ENCODE results near the gene ASAP2.

Gene ASAP2

DNA sequence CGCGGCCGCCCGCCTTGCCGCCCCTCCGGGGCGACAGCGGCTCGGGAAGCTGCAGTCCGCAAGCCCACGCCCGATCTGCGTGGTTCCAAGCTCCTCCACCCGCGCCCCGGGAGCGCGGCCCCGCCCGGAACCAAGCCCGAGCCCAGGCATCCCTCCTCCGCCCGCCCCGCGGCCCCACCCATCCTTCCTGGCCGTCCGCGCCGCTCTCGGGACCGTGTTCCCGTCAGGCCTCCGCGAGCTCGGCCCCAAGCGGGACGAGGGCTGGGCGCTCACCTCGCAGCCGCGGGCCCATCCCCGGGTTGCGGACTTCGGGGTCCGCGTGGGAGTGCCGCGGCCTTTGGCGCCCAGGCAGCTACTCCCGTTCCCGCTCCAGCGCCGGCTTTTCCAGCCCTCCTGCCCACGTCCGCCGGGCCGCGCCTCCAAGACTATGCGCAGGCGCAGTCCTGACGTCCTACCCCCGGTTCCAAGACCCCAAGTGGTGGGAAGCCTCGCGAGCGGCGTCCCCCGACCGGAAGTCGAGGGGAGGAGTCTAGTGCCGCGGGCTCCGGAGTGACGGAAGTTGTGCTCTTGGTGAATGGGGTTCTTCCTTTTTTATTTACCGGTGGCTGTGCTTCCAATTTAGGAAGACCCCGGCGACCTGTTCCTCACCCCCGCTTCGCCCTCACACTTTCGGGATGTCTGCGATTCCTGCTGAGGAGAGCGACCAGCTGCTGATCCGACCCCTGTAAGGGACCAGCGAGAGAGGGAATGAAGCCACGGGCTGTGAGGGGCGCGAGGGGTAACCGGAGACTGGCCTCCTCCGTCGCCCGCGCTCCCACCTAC is 216.7 kb downstream of the ASAP2 start, which contains the start of the genes CPSF3 and ITGB1BP1:
CPSF3 (plus strand) TSS at position 555 of the 822 bp plus-strand sequence; CDS start at position 675, 120 bp downstream.
ITGB1BP1 (minus strand) TSS at position 429 of the 822 bp plus-strand sequence. CDS start 4,831 bp downstream, outside the sequence.
- peak; percentile 94 for DNase-seq (ENCODE audit: low read depth, low spot score)

DNA sequence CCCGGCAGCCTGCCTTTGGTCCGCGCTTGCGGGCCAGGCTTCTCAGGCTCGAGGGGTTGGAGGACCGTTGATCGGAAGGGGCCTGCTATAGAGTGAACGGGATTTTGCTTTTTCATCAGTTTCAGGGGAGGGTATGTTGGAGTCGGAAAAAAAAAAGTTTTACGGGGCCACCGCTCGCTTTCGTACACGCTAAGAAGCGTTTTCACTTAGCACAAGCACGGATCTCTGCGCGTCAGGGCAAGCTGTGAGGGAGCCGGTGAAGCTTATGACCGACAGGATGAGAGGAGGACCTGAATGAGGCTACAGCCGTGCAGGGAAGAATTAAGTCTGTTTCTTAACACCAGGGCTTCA is 217.3 kb downstream of the ASAP2 start:
- DNase-seq (ENCODE audit: low read depth, low spot score) = no peak

DNA sequence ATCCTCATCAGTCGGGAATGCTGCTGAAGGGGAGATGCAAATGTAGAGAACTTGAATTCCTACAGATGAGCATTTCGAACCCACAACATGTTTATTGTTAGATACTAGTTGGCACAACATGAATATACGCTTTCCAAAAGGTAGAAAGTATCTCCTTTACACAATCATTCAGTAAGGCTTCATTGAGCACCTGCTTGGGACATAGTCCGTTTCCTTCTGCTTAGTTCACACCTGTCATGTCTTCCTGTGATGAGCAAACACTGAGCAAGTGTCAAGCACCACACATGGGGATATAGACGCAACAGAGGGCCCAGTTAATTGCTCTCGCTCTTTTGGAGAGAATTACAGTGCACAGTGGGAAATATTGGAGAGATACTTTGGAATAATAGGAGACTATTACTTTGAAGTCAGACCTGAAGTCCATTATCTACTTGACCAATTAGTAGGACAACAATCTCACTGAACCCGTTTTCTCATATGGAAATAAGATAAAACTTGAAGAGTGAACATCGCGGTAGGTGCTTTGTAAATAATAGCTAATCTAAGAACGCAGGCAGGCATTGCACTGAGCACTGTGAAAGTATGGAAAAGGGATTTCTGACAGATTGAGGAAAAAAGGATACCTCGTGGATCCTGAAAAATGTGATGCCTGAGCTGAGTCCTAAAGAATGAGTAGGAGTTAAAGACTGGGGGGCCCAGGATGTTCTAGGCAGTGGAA is 218.0 kb downstream of the ASAP2 start:
- no peak for DNase-seq (ENCODE audit: low read depth, low spot score)

DNA sequence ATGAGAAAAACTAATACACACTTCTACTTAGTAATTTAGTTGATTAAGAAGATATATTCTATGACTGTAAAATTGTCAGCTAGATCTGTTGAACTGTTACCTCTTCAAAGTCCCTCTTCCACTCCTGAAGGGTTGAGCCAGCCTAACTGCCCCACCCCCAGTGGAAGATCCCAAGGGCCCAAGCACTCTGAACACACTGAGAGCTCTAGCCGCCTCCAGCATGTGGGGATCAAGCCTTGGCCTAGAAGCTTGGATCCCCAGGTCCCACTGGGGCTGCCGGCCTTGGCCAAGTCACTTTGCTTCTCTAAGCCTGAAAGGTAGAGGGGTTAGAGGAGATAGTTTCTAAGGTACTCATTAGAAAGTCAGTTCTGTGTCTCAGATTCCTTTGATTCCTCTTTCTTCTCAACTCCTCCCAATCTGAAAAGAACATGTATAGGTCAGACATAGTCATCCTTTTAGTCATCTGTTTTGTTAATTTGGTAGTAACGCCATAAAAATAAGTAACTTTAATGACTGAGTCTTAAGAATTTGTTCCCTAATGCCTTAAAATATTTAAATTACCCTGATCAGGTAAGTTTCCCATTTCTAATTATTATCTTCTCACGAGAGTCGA is 222.5 kb downstream of the ASAP2 start:
- no peak for DNase-seq (ENCODE audit: low read depth, low spot score)

DNA sequence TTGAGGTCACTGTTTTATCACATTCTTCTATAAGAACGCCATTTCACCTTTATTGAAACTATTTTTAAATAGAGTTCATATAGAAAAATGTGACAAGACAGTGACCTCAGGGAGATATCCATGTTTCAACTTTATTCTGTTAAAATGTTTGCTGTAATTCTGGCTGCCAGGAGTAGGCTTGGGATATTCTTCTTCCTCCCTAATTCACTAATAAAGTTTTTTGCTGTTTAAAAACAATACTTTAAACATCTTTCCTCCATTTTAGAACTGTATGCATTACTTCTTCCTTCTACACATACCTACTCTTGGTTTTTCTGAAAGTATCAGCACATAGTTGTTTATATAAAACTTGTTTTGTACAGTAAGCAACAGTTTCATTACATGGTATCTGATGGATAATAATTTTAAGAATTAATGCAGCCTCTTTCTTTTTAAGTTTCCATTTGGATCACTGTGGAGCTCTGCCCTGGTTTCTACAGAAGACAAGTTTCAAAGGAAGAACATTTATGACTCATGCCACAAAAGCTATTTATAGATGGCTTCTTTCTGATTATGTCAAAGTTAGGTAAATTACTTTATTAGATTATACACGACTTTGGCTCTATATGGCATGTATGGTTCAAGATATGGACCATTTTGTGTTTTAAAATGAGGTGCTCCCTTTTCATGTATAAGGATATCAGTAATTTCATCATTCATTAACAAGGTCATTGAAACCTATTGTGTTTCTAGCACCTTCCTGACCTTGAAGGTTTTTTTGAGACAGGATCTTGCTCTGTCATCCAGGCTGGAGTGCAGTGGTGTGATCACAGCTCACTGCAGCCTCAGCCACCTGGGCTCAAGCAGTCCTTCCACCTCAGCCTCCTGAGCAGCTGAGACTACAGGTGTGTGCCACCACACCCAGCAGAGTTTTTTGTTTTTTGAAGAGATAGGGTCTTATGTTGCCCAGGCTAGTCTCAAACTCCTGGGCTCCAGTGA is 224.0 kb downstream of the ASAP2 start:
- no peak for DNase-seq (ENCODE audit: low read depth, low spot score)

DNA sequence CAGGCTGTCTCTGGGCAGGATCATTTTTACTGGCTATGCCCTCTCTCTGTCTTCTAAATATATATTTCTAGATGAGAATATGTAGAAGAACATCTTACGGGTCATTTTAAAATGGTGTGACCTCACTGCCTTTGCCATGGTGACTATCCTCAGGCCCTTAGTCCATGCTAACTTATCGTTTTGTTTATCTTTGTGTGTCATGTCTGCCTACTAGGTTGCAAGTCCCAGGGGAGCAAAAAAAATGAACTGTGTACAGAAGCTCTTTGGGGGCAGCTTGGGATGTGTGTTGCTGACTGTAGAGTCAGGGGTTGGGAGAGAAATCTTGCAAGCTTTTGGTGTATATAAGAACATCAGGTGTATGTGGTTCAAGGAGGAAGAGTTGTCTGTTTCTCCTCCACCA is 227.9 kb downstream of the ASAP2 start:
- no peak for DNase-seq (ENCODE audit: low read depth, low spot score)

DNA sequence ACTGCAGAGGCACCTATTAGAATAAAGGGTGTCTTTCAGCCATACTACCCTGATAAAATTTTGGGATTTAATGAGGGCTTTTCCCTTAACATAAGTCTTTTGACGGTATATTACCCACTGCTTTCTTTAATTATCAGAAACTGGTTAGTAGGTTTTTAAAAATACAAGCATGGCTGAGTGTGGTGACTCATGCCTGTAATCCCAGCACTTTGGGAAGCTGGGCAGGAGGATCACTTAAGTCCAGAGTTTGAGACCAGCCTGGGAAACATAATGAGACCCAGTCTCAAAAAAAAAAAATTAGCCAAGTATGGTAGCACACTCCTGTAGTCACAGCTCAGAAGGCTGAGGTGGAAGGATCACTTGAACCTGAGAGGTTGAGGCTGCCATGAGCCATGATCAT is 232.9 kb downstream of the ASAP2 start:
- no peak for DNase-seq (ENCODE audit: low read depth, low spot score)

DNA sequence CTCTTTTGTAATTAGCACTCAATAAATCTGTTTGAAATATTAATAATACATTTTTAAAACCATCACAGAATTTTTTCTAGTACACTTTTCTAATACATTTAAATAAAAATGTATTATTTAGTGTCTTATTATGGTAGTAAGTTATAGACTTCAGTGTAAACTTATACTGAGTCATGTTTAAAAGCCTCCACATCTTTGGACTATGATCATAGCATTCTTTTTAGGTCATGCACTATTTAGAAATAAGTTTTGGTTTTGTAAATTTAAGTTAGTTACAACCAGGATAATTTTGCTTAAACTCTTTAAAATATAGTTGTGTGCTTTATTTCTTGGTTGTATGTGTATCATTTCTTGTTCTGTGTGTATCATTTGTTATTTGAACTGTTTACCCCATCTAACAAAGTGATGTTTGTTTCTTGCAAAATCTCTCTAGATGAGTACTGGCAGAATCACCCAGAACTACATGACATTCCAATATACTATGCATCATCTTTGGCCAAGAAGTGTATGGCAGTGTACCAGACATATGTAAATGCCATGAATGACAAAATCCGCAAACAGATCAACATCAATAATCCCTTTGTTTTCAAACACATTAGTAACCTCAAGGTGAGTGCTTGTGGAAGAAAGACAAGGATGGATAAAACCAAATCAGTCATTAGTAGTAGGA is 233.6 kb downstream of the ASAP2 start:
- no peak for DNase-seq (ENCODE audit: low read depth, low spot score)

GRCh38 chr2:9441556-9441955 is 234.9 kb downstream of the ASAP2 start:
- DNase-seq (ENCODE audit: low read depth, low spot score) = no peak

DNA sequence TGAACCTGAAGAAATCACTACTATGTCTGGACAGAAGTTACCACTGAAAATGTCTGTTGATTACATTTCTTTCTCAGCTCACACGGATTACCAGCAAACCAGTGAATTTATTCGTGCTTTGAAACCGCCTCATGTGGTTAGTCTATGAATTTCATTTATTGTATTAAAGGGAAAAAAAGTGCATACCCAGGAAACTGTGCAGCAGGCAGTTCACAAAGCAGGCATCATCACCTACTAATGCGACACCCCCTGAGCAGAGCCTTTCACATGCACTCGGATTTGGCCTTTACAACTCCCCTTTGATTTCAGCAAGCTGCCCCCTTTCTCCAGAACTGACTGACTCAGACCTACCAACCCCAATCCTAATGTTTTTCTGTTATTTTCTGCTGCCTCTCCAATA is 236.9 kb downstream of the ASAP2 start:
- no peak for DNase-seq (ENCODE audit: low read depth, low spot score)

GRCh38 chr2:9445089-9445488 is 238.5 kb downstream of the ASAP2 start:
- DNase-seq (ENCODE audit: low read depth, low spot score) = no peak

DNA sequence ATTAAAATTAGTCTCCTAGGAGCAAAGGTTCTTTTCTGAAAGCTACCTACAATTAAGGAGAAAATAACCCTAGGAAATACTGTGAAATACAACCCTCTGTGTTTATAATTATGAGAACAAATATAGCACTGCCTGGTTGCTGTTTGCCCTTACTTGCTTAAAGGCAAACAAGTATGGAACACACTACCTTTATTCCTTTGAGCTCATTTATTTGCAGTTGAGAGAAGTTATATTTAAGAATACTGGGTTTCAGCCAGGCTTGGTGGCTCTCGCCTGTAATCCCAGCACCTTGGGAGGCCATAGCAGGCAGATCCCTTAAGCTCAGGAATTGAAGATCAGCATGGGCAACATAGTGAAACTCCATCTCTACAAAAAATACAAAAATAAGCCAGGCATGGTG is 244.6 kb downstream of the ASAP2 start:
- DNase-seq (ENCODE audit: low read depth, low spot score) = no peak
